Fibroblast of pulmonary artery (primary cell): ENCODE results near the gene DENND5B.

Experiments used
- DNase-seq: peaks from one replicate; pipeline ENCODE4 v3.0.0-alpha.2; 2010; ENCODE audit warnings: low read depth
- H3K4me3 ChIP-seq: replicated peaks from 2 replicates; pipeline ENCODE4 v1.5.1; 2011; ENCODE audit warnings: low read depth, mild to moderate bottlenecking, control low read depth, low read length, moderate library complexity
- TF ChIP-seq, protein P1 (sequence below): IDR thresholded peaks from 2 replicates; pipeline ENCODE4 v1.5.1; 2011; ENCODE audit warnings: mild to moderate bottlenecking, control low read depth, low read length, inconsistent platforms; ENCODE audit errors: missing control alignments

Gene DENND5B

DNA sequence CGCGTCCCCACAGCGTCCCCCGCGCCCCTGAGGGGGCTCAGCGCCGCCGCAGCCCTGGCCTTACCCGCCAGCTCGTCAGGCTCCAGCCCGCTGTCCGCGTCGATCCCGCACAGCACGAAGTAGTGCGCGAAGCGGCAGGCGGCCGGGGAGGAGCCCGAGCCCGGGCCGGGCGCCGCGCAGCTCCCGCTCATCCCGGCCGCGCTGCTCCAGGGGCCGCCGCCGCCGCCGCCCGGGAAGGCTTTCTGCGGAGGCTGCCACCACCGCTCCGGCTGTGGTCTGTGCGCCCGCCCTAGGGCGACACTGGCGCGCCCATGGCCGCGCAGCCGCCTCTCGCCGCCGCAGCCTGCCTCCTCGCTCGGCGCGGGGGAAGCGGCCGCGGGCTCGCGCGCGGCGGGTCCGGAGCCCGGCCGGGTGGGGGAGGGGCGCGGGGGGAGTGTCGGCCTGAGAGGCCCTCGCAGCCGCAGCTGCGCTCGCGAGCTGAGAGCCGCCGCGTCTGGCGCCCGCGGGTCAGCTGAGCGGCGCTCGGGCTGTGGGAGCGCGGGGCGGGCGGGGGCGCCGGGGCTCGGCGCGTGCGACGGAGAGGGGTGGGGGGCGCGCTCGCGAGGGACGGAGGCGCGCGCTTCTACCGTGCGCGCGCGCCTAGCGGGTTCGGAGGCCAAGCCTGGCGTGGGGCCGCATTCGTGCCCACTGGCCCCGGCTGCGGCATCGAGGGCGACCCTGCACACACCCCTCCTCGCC lies at the start of gene DENND5B:
Gene DENND5B, minus strand, starts transcription at position 495 of the 738 bp plus-strand sequence. Its CDS starts 304 bp downstream, at position 191.
- TF ChIP-seq, protein P1, sequence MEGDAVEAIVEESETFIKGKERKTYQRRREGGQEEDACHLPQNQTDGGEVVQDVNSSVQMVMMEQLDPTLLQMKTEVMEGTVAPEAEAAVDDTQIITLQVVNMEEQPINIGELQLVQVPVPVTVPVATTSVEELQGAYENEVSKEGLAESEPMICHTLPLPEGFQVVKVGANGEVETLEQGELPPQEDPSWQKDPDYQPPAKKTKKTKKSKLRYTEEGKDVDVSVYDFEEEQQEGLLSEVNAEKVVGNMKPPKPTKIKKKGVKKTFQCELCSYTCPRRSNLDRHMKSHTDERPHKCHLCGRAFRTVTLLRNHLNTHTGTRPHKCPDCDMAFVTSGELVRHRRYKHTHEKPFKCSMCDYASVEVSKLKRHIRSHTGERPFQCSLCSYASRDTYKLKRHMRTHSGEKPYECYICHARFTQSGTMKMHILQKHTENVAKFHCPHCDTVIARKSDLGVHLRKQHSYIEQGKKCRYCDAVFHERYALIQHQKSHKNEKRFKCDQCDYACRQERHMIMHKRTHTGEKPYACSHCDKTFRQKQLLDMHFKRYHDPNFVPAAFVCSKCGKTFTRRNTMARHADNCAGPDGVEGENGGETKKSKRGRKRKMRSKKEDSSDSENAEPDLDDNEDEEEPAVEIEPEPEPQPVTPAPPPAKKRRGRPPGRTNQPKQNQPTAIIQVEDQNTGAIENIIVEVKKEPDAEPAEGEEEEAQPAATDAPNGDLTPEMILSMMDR, result no peak
- peak; percentile 76 for DNase-seq
- peak within 1 kb of the TSS; percentile 85 for H3K4me3 ChIP-seq

DNA sequence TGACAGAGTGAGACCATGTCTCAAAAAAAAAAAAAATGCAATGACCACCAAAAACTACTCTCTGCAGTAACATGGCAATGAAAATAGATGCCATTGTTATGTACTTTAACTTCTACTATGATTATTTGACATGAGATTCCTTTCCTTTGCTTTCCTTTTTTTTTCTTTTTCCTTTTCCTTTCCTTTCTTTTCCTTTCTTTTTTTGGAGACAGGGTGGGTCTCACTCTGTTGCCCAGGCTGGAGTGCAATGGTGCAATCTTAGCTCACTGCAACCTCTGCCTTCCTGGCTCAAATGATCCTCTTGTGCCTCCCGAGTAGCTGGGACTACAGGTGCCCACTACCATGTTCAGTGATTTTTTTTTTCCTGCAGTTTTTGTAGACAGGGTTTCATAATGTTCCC lies 43.7 kb upstream of the DENND5B start:
- TF ChIP-seq, protein P1, result no peak
- DNase-seq, result no peak
- H3K4me3 ChIP-seq, result no peak overlapping the region

DNA sequence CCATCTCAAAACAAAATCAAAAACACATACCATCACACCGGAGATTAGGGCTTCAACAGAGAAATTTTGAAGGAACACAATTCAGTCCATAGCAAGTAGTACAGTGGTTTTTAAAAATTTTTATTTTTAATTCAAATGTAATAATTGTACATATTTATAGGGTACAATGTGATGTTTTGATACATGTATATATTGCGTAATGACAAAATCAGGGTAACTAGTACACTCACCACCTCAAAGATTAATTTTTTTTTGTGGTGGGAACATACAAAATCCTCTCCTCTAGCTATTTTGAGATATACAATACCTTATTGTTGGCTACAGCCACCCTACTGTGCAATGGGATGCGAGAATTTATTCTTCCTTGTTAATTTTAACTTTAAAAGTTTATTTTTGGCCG lies 42.5 kb upstream of the DENND5B start:
- DNase-seq, result no peak
- TF ChIP-seq, protein P1, result no peak
- H3K4me3 ChIP-seq, result no peak overlapping the region

DNA sequence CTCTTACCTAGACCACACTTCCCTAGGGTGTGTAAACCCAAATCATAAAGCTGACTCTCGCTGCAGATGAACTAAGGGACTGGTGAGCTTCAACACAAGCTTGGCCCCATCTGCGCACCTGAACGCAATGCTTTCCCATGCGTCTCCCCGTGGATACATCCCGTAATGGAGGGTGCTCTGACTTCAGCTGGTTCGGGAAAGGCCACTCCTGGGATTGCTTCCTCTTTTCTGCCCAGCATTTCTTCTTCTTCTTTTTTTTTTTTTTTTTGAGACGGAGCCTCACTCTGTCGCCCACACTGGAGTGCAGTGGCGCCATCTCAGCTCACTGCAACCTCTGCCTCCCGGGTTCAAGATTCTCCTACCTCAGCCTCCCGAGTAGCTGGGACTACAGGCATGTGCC lies 40.9 kb upstream of the DENND5B start:
- TF ChIP-seq, protein P1, result no peak
- H3K4me3 ChIP-seq, result no peak overlapping the region
- DNase-seq, result no peak

DNA sequence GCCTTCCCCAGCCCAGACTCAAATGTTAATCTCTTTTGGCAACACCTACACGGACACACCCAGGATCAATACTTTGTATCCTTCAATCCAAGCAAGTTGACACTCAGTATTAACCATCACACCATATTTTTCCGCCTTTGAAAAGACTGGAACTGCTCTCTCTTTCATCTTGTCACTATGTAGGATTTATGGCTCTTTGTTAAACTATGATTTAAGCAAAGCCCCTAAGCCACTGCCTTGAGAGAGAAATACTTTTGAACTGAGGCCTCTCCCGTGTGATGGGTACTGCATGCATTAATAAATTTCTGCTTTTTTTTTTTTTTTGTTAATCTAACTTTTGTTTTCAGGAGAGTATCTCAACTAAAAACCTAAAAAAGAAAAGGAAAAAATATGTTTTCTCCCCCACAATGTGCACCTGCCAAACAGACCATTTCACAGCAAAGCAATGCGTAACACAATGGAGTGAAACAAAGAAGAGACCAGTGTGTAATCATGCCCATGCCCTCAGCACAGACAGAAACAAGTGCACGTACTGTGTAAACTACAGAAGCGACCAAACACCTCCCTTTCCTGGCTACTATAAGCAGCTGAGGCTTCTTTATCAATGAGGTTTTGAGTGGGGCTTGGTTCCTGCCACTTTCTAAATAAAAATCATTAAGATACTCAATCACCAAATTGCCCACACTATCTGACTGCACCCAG lies 40.2 kb upstream of the DENND5B start:
- H3K4me3 ChIP-seq, result no peak overlapping the region
- DNase-seq, result no peak
- TF ChIP-seq, protein P1, result no peak

DNA sequence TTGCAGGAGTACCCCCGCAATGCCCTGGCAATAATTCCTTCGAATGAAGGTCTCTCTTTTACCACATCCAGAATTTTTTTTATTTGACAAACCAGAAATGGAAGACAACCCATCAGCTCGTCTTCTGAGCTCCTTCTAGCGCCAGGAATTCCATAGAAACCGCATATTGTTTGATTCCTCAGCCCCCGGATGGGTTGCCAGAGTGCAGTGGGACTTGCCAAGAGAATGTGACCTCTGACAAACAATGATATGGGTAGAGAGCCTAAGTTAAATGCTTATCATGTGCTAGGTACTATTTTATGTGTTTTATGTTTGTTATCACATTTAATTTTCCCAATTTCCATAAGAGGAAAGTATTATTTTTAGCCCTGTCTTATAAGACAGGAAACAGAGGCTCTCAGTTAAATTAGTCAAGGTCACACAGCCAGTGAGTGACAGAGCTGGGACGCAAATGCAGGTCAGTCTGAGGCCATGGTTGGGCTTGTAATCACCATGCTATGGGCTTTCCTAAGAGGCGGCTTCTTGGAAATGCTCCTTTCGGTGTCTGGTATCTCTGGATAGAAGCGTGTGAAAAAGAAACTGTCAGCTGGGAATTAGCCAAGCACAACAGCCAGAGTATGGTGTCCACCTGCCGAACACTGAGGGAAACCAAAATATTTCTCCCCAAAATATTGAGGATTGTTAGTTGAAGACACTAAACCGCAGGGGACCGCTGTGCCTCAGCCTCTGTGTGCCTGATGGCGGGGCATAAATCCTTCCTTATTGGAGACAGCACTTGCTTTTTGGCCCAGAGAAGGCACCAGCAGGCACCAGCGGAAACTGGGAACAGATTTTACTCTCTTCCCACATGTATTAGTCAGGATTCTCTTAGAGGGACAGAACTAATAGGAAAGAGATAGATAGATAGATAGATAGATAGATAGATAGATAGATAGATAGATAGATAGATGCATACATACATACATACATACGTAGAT lies 39.1 kb upstream of the DENND5B start:
- TF ChIP-seq, protein P1, result no peak
- DNase-seq, result peak; percentile 79
- no peak overlapping the region for H3K4me3 ChIP-seq
